K562 treated with DMSO at 1 percent for 12 hours (cell line): ENCODE measurements around the gene ZNF518B. TPM values are rescaled to one million over a fixed set of nuclear protein-coding genes. Genes with fewer than 3 reads are reported as not detected.

Experiments used
- total RNA-seq: library from RNA; unstranded; fragments of 300-600 nt; gene quantifications from 2 replicates; pipeline ENCODE4 v1.2.3, GENCODE V29; 2022; ENCODE audit not compliant: insufficient read depth

Gene ZNF518B, protein sequence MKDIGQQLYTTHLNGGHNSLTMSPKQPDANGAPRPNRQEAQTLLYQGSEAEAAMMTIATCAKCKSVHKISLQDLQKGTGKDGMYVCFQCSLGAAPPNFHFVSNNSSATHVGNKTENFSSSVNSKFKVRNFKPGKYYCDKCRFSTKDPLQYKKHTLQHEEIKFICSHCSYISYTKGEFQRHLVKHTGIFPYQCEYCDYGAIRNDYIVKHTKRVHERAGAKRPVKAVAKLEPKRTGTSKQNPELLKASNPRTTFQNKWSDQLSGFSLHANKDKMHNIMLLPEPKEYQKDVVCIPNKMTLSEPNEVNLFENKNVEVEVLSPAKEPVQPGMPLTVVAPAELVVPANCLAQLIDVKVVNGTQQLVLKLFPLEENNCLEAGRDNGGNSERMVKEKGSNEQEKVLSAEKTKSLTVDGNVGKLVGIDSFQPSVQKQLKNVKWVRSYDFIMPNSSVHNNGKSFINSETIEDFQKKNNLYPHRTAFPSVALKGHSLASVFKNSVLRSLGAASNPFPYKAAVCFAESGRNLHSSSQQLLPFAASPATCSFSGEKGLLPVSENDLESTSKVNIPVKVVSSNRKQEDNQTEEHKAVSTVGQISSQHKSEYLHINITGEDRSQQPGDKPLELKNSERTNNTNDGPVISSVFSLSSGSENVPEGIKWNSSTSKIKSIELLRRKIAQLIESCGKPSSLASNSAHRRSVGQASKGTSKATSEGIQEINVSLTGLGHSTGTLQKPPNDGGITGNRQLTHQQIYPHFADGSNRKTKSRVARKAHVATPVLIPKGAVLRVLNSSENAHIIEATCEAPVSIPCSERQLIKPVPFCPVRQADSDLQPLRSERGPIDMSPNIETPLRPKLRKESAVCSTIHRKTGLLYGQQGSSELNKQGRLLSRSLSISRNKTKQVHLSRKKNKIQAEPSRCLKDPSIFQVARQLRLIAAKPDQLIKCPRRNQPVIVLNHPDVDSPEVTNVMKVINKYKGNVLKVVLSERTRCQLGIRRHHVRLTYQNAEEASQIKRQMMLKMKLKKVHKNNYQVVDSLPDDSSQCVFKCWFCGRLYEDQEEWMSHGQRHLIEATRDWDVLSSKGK
- total RNA-seq: 3.3 and 20.2 TPM in 2 replicates

DNA sequence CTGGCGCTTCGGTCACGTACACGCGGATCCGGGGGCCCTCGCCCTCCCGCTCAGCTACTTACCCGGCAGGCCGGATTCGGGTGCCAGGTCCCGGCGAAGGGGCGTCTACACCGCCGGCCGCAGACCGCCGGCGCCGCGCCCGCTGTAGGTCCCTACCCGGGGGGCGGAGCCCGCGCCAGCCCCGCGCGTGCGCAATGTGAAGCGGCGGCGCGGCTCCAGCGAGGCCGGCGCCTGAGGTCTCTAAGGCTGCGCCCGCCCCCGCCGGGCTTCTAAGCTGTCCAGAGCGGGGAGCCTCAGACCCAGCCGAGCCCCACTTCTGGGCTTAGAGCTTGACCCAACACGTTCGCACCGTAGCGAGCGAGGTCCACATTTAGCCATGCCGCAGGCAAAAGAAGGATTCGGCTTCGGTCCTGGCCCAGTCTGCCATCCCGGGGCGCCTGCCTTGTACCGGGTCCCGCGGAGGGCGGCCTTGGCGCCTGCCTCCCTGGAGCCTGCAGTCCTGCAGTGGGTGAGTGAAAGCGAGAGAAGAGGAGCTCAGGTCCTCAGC, at the start of gene ZNF518B:
ZNF518B (minus strand) TSS at position 172 of the 547 bp plus-strand sequence. CDS start 11,098 bp downstream, outside the sequence.

Other genes starting within 250 kb of the ZNF518B start
- gene CLNK, start 227.3 kb upstream of the ZNF518B start, total RNA-seq: not detected in 2 replicates